HG02571 (cell line): ENCODE results near the gene MELK.

Source experiments
- ATAC-seq: cut with Tn5 transposase; IDR thresholded peaks from one replicate; pipeline ENCODE4 v1.9.1; 2021; ENCODE audit warnings: mild to moderate bottlenecking, moderate library complexity; ENCODE audit not compliant: unreplicated experiment

MELK gene

GRCh38 chr9:36665921-36666431 lies 93.3 kb downstream of the MELK start:
- no peak for ATAC-seq

GRCh38 chr9:36671561-36671960 lies 98.9 kb downstream of the MELK start:
- ATAC-seq, result no peak

- ATAC-seq, result no peak
These were observed 103.4 kb downstream of the MELK start for GRCh38 chr9:36676091-36676490.

GRCh38 chr9:36676778-36677485 lies 104.2 kb downstream of the MELK start:
- no peak for ATAC-seq

- ATAC-seq, result no peak
These were observed 104.9 kb downstream of the MELK start for GRCh38 chr9:36677611-36678010.

- ATAC-seq, result no peak
These were observed 107.0 kb downstream of the MELK start for GRCh38 chr9:36679710-36680109.

- no peak for ATAC-seq
These were observed 113.8 kb downstream of the MELK start for GRCh38 chr9:36686471-36686870.

- ATAC-seq, result no peak
These were observed 117.9 kb downstream of the MELK start for GRCh38 chr9:36690412-36691168.

- ATAC-seq, result no peak
These were observed 119.0 kb downstream of the MELK start for GRCh38 chr9:36691671-36692070.

GRCh38 chr9:36698984-36699383 lies 126.3 kb downstream of the MELK start:
- ATAC-seq, result no peak

GRCh38 chr9:36704148-36704547 lies 131.5 kb downstream of the MELK start:
- ATAC-seq, result no peak

GRCh38 chr9:36713515-36714490 lies 141.1 kb downstream of the MELK start:
- ATAC-seq, result no peak

GRCh38 chr9:36716496-36716895 lies 143.8 kb downstream of the MELK start:
- ATAC-seq, result no peak

- no peak for ATAC-seq
These were observed 144.6 kb downstream of the MELK start for GRCh38 chr9:36717276-36717675.

GRCh38 chr9:36718612-36719011 lies 145.9 kb downstream of the MELK start:
- no peak for ATAC-seq

GRCh38 chr9:36720043-36720442 lies 147.3 kb downstream of the MELK start:
- no peak for ATAC-seq

GRCh38 chr9:36721846-36722588 lies 149.3 kb downstream of the MELK start:
- no peak for ATAC-seq

- no peak for ATAC-seq
These were observed 153.2 kb downstream of the MELK start for GRCh38 chr9:36725777-36726356.
